NCI-H1436 (cell line): Measurements from ENCODE around the gene CHID1.

Experiments used
- DNase-seq: peaks from one replicate; lab custom pipeline; 2025; lab: John Stamatoyannopoulos, UW

Gene CHID1

GRCh38 chr11:910044-910588 is 494 bp downstream of the CHID1 start:
- DNase-seq = no peak

- DNase-seq = no peak
Observed at GRCh38 chr11:909406-909805, 1.2 kb downstream of the CHID1 start.

- no peak for DNase-seq
Observed at GRCh38 chr11:908273-908672, 2.3 kb downstream of the CHID1 start.

- DNase-seq = no peak
Observed at GRCh38 chr11:907668-908067, 2.9 kb downstream of the CHID1 start.

GRCh38 chr11:905952-906351 is 4.7 kb downstream of the CHID1 start:
- no peak for DNase-seq

GRCh38 chr11:904380-904779 is 6.2 kb downstream of the CHID1 start:
- DNase-seq = no peak

GRCh38 chr11:901452-902061 is 9.1 kb downstream of the CHID1 start:
- no peak for DNase-seq

- no peak for DNase-seq
Observed at GRCh38 chr11:900545-900944, 10.1 kb downstream of the CHID1 start.

GRCh38 chr11:899724-900123 is 10.9 kb downstream of the CHID1 start:
- DNase-seq = no peak

GRCh38 chr11:898540-899190 is 11.9 kb downstream of the CHID1 start:
- DNase-seq = no peak

- no peak for DNase-seq
Observed at GRCh38 chr11:898143-898511, 12.5 kb downstream of the CHID1 start.

- no peak for DNase-seq
Observed at GRCh38 chr11:897253-898142, 13.1 kb downstream of the CHID1 start.

GRCh38 chr11:895331-896110 is 15.1 kb downstream of the CHID1 start:
- no peak for DNase-seq

GRCh38 chr11:894575-895201 is 15.9 kb downstream of the CHID1 start:
- no peak for DNase-seq

GRCh38 chr11:893008-893654 is 17.5 kb downstream of the CHID1 start:
- DNase-seq = no peak

- DNase-seq = peak; percentile 65
Observed at GRCh38 chr11:890794-891540, 19.6 kb downstream of the CHID1 start.

- no peak for DNase-seq
Observed at GRCh38 chr11:889687-890475, 20.7 kb downstream of the CHID1 start.

- DNase-seq = no peak
Observed at GRCh38 chr11:889257-889656, 21.4 kb downstream of the CHID1 start.
